GM12878 (cell line): ENCODE measurements around the gene AMMECR1. TPM values are rescaled to one million over a fixed set of nuclear protein-coding genes. Genes with fewer than 3 reads are reported as not detected.
A peak's percentile ranks its signal among the peaks of the same experiment; 100 is the strongest.

Experiments
- BACH1 ChIP-seq: fragments of 450-650 bp; IDR thresholded peaks from 2 replicates; pipeline ENCODE4 v1.6.1; 2017; ENCODE audit warnings: mild to moderate bottlenecking, borderline replicate concordance
- BCL11A ChIP-seq: IDR thresholded peaks from 2 replicates; pipeline ENCODE4 v1.6.1; 2011; ENCODE audit warnings: low read depth, low read length
- BHLHE40 ChIP-seq, 2 experiments: fragments of 450-650 bp in 1 of 2; IDR thresholded peaks; 2 replicates each; pipeline ENCODE4 v1.6.1; 2011 to 2017; ENCODE audit warnings: low read depth in 2 of 2, borderline replicate concordance in 1 of 2, improper control_type of control experiment in 1 of 2, low read length in 1 of 2, mild to moderate bottlenecking in 1 of 2
- EGR1 ChIP-seq, 2 experiments: IDR thresholded peaks; 1 replicate in 1 of 2; 2 replicates in 1 of 2; pipeline ENCODE4 v1.6.1; 2011 to 2012; ENCODE audit warnings: low read depth in 2 of 2, low read length in 2 of 2, borderline replicate concordance in 1 of 2, mild to moderate bottlenecking in 1 of 2, moderate library complexity in 1 of 2
- EP300 ChIP-seq, 2 experiments: fragments of 150-350 bp in 1 of 2; IDR thresholded peaks; 2 replicates each; pipeline ENCODE4 v1.6.1; 2011 to 2012; ENCODE audit warnings: low read depth in 2 of 2, low read length in 2 of 2, borderline replicate concordance in 1 of 2, improper control_type of control experiment in 1 of 2, inconsistent platforms in 1 of 2; ENCODE audit not compliant: control insufficient read depth in 1 of 2
- MEF2A ChIP-seq: IDR thresholded peaks from 2 replicates; pipeline ENCODE4 v1.6.1; 2011; ENCODE audit warnings: low read depth, mild to moderate bottlenecking, low read length, moderate library complexity; ENCODE audit not compliant: insufficient read depth
- MTA3 ChIP-seq: IDR thresholded peaks from 2 replicates; pipeline ENCODE4 v1.6.1; 2012; ENCODE audit warnings: low read length, inconsistent platforms, borderline replicate concordance
- MYB ChIP-seq: fragments of 150-350 bp; IDR thresholded peaks from 2 replicates; pipeline ENCODE4 v1.6.1; 2014; ENCODE audit warnings: mild to moderate bottlenecking, low read depth, low read length, borderline replicate concordance
- NBN ChIP-seq: fragments of 450-650 bp; IDR thresholded peaks from 2 replicates; pipeline ENCODE4 v1.6.1; 2016
- NFIC ChIP-seq: IDR thresholded peaks from 2 replicates; pipeline ENCODE4 v1.6.1; 2012; ENCODE audit warnings: low read depth, mild to moderate bottlenecking, inconsistent platforms, low read length, moderate library complexity
- RBBP5 ChIP-seq: fragments of 200-600 bp; sonication (generic); conservative IDR thresholded peaks from 2 replicates; pipeline ENCODE4 v1.6.1; 2016
- RCOR1 ChIP-seq: conservative IDR thresholded peaks from 2 replicates; pipeline ENCODE4 v1.6.1; 2012; ENCODE audit warnings: low read depth, low read length, improper control_type of control experiment
- SMAD1 ChIP-seq: fragments of 450-650 bp; IDR thresholded peaks from 2 replicates; pipeline ENCODE4 v1.6.1; 2018; ENCODE audit warnings: mild to moderate bottlenecking, low read depth; ENCODE audit not compliant: partially characterized antibody
- SMC3 ChIP-seq: IDR thresholded peaks from 2 replicates; pipeline ENCODE4 v1.6.1; 2011; ENCODE audit warnings: low read length, improper control_type of control experiment, borderline replicate concordance
- TAF1 ChIP-seq: IDR thresholded peaks from 2 replicates; pipeline ENCODE4 v1.6.1; 2011; ENCODE audit warnings: mild to moderate bottlenecking, low read depth, low read length, borderline replicate concordance
- ZNF217 ChIP-seq: fragments of 450-650 bp; IDR thresholded peaks from 2 replicates; pipeline ENCODE4 v1.6.1; 2017; ENCODE audit warnings: antibody characterized with exemption, mild to moderate bottlenecking
- ZZZ3 ChIP-seq: IDR thresholded peaks from 2 replicates; pipeline ENCODE4 v1.6.1; 2011; ENCODE audit warnings: low read depth; ENCODE audit not compliant: control insufficient read depth, insufficient read length
- polyA plus RNA-seq, 11 experiments: library from polyadenylated mRNA; depleted of rRNA in 4 of 11; unstranded in 6 of 11; stranded (reverse) in 5 of 11; fragments of >200 nt; fragmentation: Nextera tagmentation in 4 of 11; fragmentation: Illumina TruSeq in 1 of 11; extraction: Ambion mirVana in 4 of 11; extraction: Trizol in 1 of 11; gene quantifications; 1 replicate in 1 of 11; 2 replicates in 10 of 11; pipeline versions ENCODE4 v1.2.1 to v1.2.3, GENCODE V29; 2011 to 2016; ENCODE audit warnings: inconsistent platforms in 2 of 11, missing spikeins in 2 of 11, low read depth in 1 of 11
- total RNA-seq, 4 experiments: library from RNA; depleted of rRNA in 3 of 4; stranded (reverse); fragments of >200 nt in 3 of 4; fragmentation: Illumina TruSeq in 1 of 4; extraction: Trizol in 1 of 4; gene quantifications; 2 replicates each; pipeline versions ENCODE4 v1.2.1 to v1.2.3, GENCODE V29; 2013 to 2021
- TF ChIP-seq, protein P1 (sequence below): fragments of 450-650 bp; IDR thresholded peaks from 2 replicates; pipeline ENCODE4 v1.6.1; 2017; ENCODE audit warnings: borderline replicate concordance
- TF ChIP-seq, protein P2 (sequence below): fragments of 450-650 bp; IDR thresholded peaks from 2 replicates; pipeline ENCODE4 v1.6.1; 2017; ENCODE audit warnings: mild to moderate bottlenecking
- TF ChIP-seq, protein P3 (sequence below): fragments of 150-350 bp; IDR thresholded peaks from 2 replicates; pipeline ENCODE4 v1.6.1; 2016; ENCODE audit warnings: low read depth, low read length
- TF ChIP-seq, protein P4 (sequence below): fragments of 450-650 bp; IDR thresholded peaks from 2 replicates; pipeline ENCODE4 v1.6.1; 2017; ENCODE audit warnings: mild to moderate bottlenecking, low read depth, inconsistent platforms; ENCODE audit not compliant: poor library complexity, severe bottlenecking

The AMMECR1 gene
- total and polyA plus RNA-seq, 10 of the 15 experiments (the other 5 are each of a cell fraction or from before 2014, with no cell fraction given) = 4.9 to 25.6 (median 10.7) TPM

DNA sequence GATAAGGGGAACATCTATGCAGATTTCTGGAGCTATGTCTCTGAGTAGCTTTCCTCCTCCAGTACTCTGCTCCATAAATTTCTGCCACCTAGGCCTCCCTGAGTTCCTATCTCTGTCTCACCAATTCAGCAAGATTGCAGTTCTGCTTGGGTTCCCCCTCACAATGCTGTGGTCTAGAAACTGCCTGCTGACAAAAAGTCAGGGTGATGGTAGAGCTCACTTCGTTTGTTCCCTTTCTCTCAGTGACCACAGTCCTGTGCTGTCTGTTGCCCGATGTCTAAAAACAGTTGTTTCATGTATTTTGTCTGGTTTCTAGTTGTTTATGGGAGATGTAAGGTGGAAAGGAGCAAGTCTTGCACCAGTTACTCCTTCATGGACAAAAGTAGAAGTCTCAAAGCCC lies 41.1 kb downstream of the AMMECR1 start (continued):
- TF ChIP-seq TAF1 = 0 out of 2 replicates have a peak, but pooled peaks have one; percentile 44
- TF ChIP-seq, protein P1, sequence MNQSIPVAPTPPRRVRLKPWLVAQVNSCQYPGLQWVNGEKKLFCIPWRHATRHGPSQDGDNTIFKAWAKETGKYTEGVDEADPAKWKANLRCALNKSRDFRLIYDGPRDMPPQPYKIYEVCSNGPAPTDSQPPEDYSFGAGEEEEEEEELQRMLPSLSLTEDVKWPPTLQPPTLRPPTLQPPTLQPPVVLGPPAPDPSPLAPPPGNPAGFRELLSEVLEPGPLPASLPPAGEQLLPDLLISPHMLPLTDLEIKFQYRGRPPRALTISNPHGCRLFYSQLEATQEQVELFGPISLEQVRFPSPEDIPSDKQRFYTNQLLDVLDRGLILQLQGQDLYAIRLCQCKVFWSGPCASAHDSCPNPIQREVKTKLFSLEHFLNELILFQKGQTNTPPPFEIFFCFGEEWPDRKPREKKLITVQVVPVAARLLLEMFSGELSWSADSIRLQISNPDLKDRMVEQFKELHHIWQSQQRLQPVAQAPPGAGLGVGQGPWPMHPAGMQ = no peak
- 0 out of 2 replicates have a peak, but pooled peaks have one; percentile 58 for TF ChIP-seq MTA3
- no peak for TF ChIP-seq SMC3
- peak; percentile 23 to 41; a peak in 2 of 4 replicates for TF ChIP-seq BHLHE40 (IDR thresholded peaks at IDR 0.05; ENCODE audit: borderline replicate concordance in 1 of 2, low read depth in 2 of 2, low read length in 1 of 2)
- TF ChIP-seq BCL11A = 0 out of 2 replicates have a peak, but pooled peaks have one; percentile 25
- no peak for TF ChIP-seq ZZZ3
- TF ChIP-seq RCOR1 = no peak
- TF ChIP-seq, protein P2, sequence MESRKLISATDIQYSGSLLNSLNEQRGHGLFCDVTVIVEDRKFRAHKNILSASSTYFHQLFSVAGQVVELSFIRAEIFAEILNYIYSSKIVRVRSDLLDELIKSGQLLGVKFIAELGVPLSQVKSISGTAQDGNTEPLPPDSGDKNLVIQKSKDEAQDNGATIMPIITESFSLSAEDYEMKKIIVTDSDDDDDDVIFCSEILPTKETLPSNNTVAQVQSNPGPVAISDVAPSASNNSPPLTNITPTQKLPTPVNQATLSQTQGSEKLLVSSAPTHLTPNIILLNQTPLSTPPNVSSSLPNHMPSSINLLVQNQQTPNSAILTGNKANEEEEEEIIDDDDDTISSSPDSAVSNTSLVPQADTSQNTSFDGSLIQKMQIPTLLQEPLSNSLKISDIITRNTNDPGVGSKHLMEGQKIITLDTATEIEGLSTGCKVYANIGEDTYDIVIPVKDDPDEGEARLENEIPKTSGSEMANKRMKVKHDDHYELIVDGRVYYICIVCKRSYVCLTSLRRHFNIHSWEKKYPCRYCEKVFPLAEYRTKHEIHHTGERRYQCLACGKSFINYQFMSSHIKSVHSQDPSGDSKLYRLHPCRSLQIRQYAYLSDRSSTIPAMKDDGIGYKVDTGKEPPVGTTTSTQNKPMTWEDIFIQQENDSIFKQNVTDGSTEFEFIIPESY = no peak
- no peak for TF ChIP-seq MYB
- no peak for TF ChIP-seq SMAD1
- TF ChIP-seq, protein P3, sequence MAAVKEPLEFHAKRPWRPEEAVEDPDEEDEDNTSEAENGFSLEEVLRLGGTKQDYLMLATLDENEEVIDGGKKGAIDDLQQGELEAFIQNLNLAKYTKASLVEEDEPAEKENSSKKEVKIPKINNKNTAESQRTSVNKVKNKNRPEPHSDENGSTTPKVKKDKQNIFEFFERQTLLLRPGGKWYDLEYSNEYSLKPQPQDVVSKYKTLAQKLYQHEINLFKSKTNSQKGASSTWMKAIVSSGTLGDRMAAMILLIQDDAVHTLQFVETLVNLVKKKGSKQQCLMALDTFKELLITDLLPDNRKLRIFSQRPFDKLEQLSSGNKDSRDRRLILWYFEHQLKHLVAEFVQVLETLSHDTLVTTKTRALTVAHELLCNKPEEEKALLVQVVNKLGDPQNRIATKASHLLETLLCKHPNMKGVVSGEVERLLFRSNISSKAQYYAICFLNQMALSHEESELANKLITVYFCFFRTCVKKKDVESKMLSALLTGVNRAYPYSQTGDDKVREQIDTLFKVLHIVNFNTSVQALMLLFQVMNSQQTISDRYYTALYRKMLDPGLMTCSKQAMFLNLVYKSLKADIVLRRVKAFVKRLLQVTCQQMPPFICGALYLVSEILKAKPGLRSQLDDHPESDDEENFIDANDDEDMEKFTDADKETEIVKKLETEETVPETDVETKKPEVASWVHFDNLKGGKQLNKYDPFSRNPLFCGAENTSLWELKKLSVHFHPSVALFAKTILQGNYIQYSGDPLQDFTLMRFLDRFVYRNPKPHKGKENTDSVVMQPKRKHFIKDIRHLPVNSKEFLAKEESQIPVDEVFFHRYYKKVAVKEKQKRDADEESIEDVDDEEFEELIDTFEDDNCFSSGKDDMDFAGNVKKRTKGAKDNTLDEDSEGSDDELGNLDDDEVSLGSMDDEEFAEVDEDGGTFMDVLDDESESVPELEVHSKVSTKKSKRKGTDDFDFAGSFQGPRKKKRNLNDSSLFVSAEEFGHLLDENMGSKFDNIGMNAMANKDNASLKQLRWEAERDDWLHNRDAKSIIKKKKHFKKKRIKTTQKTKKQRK = no peak
- TF ChIP-seq EP300 (IDR thresholded peaks at IDR 0.05; ENCODE audit: borderline replicate concordance in 1 of 2, control insufficient read depth in 1 of 2, low read depth in 2 of 2, low read length in 2 of 2) = no peak
- TF ChIP-seq, protein P4, sequence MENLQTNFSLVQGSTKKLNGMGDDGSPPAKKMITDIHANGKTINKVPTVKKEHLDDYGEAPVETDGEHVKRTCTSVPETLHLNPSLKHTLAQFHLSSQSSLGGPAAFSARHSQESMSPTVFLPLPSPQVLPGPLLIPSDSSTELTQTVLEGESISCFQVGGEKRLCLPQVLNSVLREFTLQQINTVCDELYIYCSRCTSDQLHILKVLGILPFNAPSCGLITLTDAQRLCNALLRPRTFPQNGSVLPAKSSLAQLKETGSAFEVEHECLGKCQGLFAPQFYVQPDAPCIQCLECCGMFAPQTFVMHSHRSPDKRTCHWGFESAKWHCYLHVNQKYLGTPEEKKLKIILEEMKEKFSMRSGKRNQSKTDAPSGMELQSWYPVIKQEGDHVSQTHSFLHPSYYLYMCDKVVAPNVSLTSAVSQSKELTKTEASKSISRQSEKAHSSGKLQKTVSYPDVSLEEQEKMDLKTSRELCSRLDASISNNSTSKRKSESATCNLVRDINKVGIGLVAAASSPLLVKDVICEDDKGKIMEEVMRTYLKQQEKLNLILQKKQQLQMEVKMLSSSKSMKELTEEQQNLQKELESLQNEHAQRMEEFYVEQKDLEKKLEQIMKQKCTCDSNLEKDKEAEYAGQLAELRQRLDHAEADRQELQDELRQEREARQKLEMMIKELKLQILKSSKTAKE = peak; percentile 58
- no peak for TF ChIP-seq BACH1
- 0 out of 2 replicates have a peak, but pooled peaks have one; percentile 45 for TF ChIP-seq NBN
- 0 out of 2 replicates have a peak, but pooled peaks have one; percentile 15 for TF ChIP-seq MEF2A
- TF ChIP-seq RBBP5 = no peak
- TF ChIP-seq EGR1 (IDR thresholded peaks at IDR 0.05; ENCODE audit: borderline replicate concordance in 1 of 2, low read depth in 2 of 2, low read length in 2 of 2) = no peak
- no peak for TF ChIP-seq ZNF217
- 0 out of 2 replicates have a peak, but pooled peaks have one; percentile 47 for TF ChIP-seq NFIC
